DMS79 (cell line): ENCODE measurements around the gene CD247.

Experiments
- DNase-seq: peaks from one replicate; lab custom pipeline; 2025; lab: John Stamatoyannopoulos, UW

CD247 gene

GRCh38 chr1:167489571-167490340 is 28.6 kb downstream of the CD247 start:
- no peak for DNase-seq

- DNase-seq = peak; percentile 25
These were observed 29.5 kb downstream of the CD247 start for GRCh38 chr1:167488786-167489185.

- DNase-seq = no peak
These were observed 30.7 kb downstream of the CD247 start for GRCh38 chr1:167487614-167488013.

- DNase-seq = no peak
These were observed 32.1 kb downstream of the CD247 start for GRCh38 chr1:167486090-167486824.

GRCh38 chr1:167484726-167485502 is 33.4 kb downstream of the CD247 start:
- no peak for DNase-seq

GRCh38 chr1:167483790-167484189 is 34.5 kb downstream of the CD247 start:
- no peak for DNase-seq

- no peak for DNase-seq
These were observed 36.1 kb downstream of the CD247 start for GRCh38 chr1:167482184-167482583.

GRCh38 chr1:167479331-167479979 is 38.9 kb downstream of the CD247 start:
- DNase-seq = no peak

- DNase-seq = no peak
These were observed 40.3 kb downstream of the CD247 start for GRCh38 chr1:167477986-167478385.

- no peak for DNase-seq
These were observed 42.3 kb downstream of the CD247 start for GRCh38 chr1:167476061-167476460.

- no peak for DNase-seq
These were observed 44.1 kb downstream of the CD247 start for GRCh38 chr1:167474191-167474641.

- DNase-seq = no peak
These were observed 44.6 kb downstream of the CD247 start for GRCh38 chr1:167473761-167474160.

GRCh38 chr1:167472752-167473521 is 45.4 kb downstream of the CD247 start:
- DNase-seq = no peak

GRCh38 chr1:167471568-167471967 is 46.8 kb downstream of the CD247 start:
- DNase-seq = no peak

GRCh38 chr1:167469280-167469965 is 48.9 kb downstream of the CD247 start:
- no peak for DNase-seq

GRCh38 chr1:167467752-167468151 is 50.6 kb downstream of the CD247 start:
- DNase-seq = no peak

- no peak for DNase-seq
These were observed 51.1 kb downstream of the CD247 start for GRCh38 chr1:167467126-167467710.

- DNase-seq = no peak
These were observed 52.6 kb downstream of the CD247 start for GRCh38 chr1:167465743-167466142.

- no peak for DNase-seq
These were observed 53.3 kb downstream of the CD247 start for GRCh38 chr1:167465018-167465417.

- DNase-seq = no peak
These were observed 54.3 kb downstream of the CD247 start for GRCh38 chr1:167463875-167464575.
